Suppressor macrophage (primary cell): ENCODE results near the gene PCSK4.
"Not testable (repeated sequence)": the region's sequence is repeated elsewhere in the genome, so short reads cannot be mapped to it uniquely, and the experiment has no call there.

Source experiments
- DNase-seq, 4 experiments: peaks; one replicate each; pipeline ENCODE4 v3.0.0-alpha.2; 2020 to 2022

Gene PCSK4

GRCh38 chr19:1521636-1522035, 31.5 kb upstream of the PCSK4 start:
- no peak for DNase-seq

DNA sequence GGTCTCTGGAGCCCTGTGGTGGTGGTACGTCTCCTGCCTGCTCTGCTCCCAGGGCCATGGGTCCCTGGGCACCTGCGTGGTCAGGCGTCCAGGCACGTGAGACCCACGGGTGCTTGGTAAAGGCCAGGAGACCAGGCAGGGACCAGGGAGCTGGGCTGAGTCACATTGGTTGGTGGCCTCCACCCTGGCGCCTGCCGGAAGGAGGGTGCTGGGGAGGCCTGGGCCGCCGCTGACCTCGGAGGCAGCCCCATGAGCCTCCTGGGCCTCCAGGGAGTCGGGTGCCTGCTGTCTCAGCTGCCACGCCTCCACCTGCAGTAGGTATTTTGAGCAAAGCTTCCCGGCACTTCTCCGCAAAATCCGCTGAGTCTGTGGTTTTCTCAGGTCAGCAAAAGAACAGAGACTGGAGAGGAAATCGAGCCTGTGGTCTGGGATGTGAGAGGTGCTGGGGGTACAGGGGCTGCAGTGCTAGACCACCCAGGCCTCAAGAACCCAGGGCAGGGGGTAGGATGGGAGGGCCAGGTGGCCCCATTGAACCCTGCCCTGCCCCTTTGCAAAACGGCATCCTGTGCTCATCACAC, 30.1 kb upstream of the PCSK4 start:
- no peak for DNase-seq

DNA sequence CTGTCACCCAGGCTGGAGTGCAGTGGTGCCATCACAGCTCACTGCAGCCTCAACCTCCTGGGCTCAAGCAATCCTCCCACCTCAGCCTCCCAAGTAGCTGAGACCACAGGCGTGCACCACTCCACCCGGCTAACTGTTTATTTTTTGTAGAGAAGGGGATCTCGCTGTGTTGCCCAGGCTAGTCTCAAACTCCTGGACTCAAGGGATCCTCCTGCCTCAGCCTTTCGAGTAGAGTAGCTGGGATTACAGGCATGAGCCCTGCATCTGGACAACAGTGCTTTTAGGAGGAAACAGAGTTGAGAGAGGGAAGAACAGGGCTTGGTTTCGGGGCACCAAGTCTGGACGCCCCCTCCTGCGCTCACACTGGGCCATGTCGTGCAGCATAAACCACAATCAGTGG, 29.7 kb upstream of the PCSK4 start:
- DNase-seq = not testable (repeated sequence)

- no peak for DNase-seq
Observed at GRCh38 chr19:1518471-1518870, 28.3 kb upstream of the PCSK4 start.

- DNase-seq = no peak
Observed at GRCh38 chr19:1516395-1516753, 26.2 kb upstream of the PCSK4 start.

DNA sequence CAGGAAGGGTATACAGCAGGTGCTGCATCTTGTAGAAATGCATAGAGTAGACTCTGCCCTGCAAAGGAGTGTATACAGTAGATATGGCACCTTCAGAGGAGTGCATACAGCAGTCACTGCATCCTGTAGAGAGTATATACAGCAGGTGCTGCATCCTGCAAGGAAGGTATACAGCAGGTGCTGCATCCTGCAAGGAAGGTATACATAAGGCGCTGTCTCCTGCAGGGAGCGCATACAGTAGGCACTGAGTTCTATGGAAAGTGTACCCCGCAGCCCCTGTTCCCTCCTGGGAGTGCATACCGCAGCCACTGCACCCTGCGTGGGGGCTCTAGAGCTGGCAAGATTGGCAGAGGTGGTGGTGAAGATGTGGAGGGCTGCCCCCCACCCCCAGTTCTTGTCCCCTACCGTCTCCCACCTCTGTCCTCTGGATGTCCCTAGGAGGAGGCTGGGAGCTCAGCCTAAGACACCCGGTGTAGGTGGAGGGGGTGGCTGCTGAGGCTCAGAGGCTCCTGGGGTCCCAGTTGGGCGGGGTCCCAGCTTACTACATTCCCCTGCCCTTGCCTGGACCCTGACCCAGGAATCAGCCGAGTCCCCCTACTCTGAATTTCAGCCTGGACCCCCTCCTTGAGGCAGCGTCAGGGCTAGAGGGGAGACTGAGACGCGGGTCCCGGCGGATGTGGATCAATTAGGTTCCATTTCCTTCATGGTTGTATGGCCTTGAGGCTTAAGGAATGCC, 25.0 kb upstream of the PCSK4 start:
- DNase-seq = no peak

GRCh38 chr19:1514295-1514661, 24.1 kb upstream of the PCSK4 start:
- DNase-seq = no peak

DNA sequence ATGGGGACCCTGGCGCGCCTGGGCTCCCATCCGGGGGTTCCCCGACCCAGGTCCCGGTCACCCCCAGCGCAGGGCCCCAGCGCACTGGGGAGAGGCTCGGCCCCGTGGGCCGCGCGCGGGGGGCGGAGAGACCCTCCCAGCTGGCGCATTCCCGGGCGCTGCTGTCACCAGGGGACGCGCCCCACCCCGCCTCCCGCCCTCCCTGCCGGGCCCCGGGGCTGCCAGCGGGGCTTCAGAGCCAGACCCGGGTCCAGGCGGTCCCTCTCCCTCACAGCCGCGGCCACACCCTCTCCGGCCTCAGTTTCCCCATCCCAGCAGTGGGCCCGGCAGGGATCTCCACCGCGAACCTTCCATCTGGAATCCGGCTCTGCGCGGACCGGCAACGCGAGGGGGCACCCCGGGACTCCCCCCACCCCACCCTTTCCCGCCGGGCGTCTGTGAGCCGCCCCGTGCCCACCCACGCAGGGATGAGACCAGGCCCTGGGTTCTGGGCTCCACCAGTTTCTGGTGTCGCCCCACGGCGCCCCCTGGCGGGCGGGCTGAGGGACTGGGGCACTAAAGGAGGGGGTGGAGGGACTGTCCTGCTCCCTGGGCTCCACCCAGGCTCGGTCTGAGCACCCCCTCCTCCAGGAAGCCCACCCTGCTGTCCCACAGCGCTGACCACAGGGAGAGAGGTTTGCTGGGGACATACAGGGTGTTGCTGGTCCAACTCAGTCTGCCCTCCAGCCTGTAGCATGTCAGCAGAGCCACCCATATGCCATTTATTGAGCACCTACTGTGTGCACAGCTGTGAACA, 23.5 kb upstream of the PCSK4 start:
- peak; percentile 73 to 91 (median 81) for DNase-seq

DNA sequence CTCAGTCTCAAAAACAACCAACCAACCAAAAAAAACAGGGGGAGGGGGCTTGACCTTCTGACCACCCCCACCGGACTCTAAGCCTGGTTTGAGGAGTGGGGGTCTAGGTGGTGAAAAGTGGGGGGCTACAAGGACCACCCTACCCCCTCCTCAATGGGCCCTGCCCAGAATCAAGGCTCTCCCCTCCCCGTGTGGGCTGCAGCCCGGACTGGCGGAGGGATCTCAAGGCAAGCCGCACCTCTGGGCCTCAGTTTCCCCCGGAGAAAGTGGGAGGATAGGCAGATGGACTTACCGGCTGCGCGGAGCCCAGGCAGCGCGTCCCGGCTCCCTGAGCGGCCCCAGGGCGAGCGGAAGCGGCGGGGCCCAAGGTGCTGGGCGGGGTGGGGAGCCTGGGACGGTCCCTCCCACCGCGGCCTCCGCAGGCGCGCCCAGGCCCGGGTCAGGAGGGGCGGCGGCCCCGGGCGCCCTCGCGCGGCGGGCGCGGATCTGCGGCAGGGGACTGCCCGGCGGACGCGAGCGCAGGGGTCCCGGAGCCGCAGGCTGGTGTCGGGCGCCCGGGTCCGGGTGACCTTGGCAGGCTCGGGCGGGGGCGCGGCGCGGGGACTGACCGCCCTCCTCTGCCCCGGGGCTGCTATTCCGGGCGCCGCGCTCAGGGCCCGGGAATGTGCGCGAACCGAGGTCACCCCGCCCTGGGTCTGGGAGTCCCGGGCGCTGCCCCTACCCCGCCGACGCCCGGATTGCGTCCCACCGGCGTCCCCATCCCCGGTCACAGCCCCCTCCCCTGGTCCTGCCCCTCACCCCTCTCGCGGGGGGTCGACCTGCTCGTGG, 22.7 kb upstream of the PCSK4 start, which contains the start of gene ADAMTSL5:
Gene ADAMTSL5 (minus strand): TSS at position 349 of the 828 bp plus-strand sequence. CDS start 2,076 bp downstream, outside the sequence.
- DNase-seq = peak; percentile 52 to 85 (median 65)

DNA sequence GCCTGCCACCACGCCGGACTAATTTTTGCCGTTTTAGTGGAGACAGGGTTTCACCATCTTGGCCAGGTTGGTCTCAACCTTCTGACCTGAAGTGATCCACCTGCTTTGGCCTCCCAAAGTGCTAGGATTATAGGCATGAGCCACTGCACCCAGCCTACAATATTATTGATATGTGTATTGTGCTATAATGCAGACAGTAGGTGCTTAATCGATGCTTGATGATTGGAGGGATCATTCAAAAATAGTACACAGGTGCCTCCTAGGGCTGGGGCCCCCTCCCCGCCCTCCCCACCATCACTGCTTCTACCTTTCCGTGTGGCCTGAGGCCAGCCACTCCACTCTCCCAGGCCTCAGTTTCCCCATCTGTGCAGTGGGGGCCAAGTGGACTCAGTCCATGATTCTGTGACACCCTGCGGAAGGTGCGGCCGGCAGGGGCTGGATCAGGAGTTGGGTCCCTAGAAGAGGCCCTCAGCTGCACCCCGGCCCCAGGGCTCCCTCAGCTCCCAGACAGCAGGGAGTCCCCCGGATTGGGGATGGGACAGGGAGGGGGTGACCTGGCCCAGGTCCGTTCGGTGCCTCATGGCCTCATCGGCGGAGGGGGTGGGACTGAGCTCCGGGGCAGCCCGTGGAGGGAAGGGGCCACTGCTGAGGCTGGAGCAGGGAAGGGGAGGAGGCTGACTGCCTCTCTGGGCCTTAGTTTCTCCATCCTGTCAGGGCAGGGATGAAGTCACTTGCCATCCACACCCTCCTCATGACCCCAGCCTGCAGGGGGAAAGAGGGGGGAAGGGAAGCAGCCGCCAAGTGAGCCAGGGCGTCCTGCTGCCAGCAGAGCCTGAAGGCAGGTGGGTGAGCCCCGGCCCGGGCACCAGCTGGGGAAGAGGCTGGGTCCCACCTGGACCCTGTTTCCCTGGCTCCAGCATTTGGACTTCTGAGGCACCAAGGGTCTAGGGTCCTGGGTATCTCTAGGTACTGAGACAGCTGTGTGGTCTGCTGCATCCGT, 21.5 kb upstream of the PCSK4 start:
- no peak for DNase-seq

- DNase-seq = no peak
Observed at GRCh38 chr19:1510807-1511206, 20.7 kb upstream of the PCSK4 start.

DNA sequence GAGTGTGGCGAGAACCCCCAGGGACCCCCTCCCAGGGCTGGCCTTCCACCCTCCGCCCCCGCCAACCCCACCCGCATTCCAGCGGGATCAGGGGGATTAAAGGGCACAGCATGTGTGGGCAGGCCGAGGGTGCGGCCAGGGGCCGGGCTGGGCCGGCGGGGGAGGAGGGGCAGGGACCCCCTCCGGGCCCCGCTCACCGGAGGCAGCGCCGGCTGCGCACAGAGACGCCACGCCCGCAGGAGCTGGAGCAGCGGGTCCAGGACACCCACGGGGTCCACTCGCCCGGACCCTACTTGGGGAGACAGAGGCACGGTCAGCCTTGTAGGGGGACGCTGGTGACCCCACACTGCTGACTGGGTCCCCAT, 20.3 kb upstream of the PCSK4 start:
- no peak for DNase-seq

DNA sequence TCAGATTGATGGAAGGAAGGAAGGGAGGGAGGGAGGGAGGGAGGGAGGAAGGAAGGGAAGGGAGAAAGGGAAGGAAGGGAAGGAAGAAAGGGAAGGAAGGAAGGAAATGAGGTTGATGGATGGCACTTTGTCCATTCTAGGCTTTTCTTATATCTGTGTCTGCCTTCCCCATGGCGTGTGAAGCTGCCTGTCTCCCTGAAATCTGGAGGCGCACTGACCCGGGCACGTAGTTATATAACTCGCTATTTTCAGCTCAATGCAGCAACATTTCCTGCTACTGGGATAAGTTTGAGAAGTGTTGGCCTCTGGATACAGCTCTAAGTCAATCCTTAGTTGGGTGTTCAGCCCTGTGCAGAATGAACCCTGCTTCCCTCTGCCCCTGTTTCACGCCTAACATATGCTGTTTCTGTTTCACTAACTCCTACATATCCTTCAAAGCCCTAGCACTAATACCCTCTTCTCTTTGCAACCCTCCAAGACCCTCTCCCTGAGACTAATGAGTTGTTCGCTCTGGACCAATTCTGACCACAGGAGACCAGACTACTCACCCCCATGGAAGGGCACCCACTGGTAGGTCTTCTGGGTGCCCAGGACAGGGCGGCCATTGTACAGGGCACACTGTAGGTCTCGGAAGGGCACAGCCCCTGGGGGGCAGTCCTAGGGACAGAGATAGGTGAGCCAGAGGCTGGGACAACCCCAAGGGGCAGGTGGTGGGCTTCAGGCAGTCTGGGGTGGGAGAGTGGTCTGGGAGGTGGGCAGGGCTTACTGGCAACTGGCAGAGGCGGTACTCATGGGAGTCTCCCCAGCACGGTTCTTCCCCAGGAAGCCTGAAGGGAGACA, 19.7 kb upstream of the PCSK4 start:
- DNase-seq = no peak

GRCh38 chr19:1508507-1508856, 18.3 kb upstream of the PCSK4 start:
- no peak for DNase-seq

DNA sequence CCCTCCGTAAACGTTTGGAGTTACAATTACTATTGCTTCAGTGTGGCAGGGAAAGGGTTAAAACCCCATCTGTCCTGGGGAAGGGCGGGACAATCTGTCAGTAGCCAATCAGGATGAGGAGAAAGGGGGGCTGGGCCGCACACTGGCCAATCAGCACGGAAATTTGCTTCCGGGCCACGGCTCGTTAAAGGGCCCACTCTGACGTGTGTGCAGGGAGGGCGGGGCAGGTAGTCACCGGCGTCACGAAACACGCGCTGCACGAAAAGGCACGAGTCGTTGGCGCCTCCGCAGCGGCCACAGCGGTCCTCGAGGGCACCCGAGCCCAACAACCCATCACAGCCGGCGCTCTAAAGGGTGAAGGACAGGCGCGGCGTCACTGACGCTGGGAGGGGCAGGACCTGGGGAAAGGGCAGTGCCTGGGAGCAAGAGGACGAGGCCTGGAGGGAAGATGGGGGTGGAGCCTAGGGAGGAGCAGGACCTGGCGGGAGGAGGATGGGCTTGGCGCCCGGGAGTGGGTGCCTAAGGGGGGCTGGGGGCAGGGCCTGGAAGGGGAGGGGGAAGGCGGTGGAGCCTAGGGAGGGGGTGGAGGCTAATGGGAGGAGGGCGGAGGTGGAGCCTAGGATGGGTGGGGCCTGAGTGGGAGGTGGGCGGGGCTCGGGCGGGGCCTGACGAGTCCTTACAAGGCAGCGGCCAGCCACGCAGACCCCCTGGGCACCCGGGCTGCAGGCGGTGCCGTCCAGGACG, 17.8 kb upstream of the PCSK4 start:
- DNase-seq = peak; percentile 91 to 93 (median 91)

- DNase-seq = no peak
Observed at GRCh38 chr19:1507192-1507660, 17.1 kb upstream of the PCSK4 start.

- DNase-seq = no peak
Observed at GRCh38 chr19:1505991-1506881, 16.1 kb upstream of the PCSK4 start.

GRCh38 chr19:1505012-1505411, 14.9 kb upstream of the PCSK4 start:
- no peak for DNase-seq
